Karpas-422 (cell line): Measurements from ENCODE around the gene CHI3L2. TPM values are rescaled to one million over a fixed set of nuclear protein-coding genes. Genes with fewer than 3 reads are reported as not detected.

Experiments
- DNase-seq: peaks from one replicate; pipeline ENCODE4 v3.0.0-alpha.2; 2015
- H2AFZ ChIP-seq: fragments of 200-600 bp; sonication (generic); 2 replicates; pipeline ENCODE4 v1.6.1; 2014; ENCODE audit warnings: antibody characterized with exemption, low read length, mixed read lengths
- H3K27ac ChIP-seq: fragments of 200-600 bp; sonication (generic); 2 replicates; pipeline ENCODE4 v1.5.1; 2014; ENCODE audit warnings: mild to moderate bottlenecking, low read length, moderate library complexity
- H3K27me3 ChIP-seq: fragments of 200-600 bp; sonication (generic); 2 replicates; pipeline ENCODE4 v1.6.1; 2014; ENCODE audit warnings: low read length, mixed read lengths
- H3K36me3 ChIP-seq: fragments of 200-600 bp; sonication (generic); 2 replicates; pipeline ENCODE4 v1.6.1; 2014; ENCODE audit warnings: low read length, mixed read lengths; ENCODE audit not compliant: insufficient read depth
- H3K4me1 ChIP-seq: fragments of 200-600 bp; sonication (generic); 2 replicates; pipeline ENCODE4 v1.6.1; 2014; ENCODE audit warnings: mild to moderate bottlenecking, low read length, mixed read lengths
- H3K4me2 ChIP-seq: fragments of 200-600 bp; sonication (generic); 2 replicates; pipeline ENCODE4 v1.6.1; 2014; ENCODE audit warnings: low read length, low read depth, mild to moderate bottlenecking; ENCODE audit not compliant: poor library complexity, severe bottlenecking
- H3K4me3 ChIP-seq: fragments of 200-600 bp; sonication (generic); 2 replicates; pipeline ENCODE4 v1.5.1; 2014; ENCODE audit warnings: mild to moderate bottlenecking, antibody characterized with exemption, low read length, mixed read lengths
- H3K79me2 ChIP-seq: fragments of 200-600 bp; sonication (generic); 2 replicates; pipeline ENCODE4 v1.6.1; 2014; ENCODE audit warnings: mild to moderate bottlenecking, low read length, mixed read lengths
- H3K9ac ChIP-seq: fragments of 200-600 bp; sonication (generic); 2 replicates; pipeline ENCODE4 v1.6.0; 2014; ENCODE audit warnings: low read length
- H3K9me2 ChIP-seq: fragments of 200-600 bp; sonication (generic), shearing (Covaris generic); replicated peaks from 2 replicates; pipeline ENCODE4 v1.6.0; 2014; ENCODE audit warnings: mild to moderate bottlenecking, low read length, moderate library complexity; ENCODE audit not compliant: insufficient read depth
- H3K9me3 ChIP-seq: fragments of 300-700, 200-600 bp; sonication (generic); 2 replicates; pipeline ENCODE4 v1.6.1; 2014; ENCODE audit warnings: low read length, mixed read lengths
- H4K20me1 ChIP-seq: fragments of 200-600 bp; sonication (generic); 2 replicates; pipeline ENCODE4 v1.6.1; 2014; ENCODE audit warnings: mild to moderate bottlenecking, antibody characterized with exemption, low read length, low read depth; ENCODE audit not compliant: insufficient read depth
- total RNA-seq: library from RNA; depleted of rRNA; stranded (reverse); fragments of >200 nt; shearing (Covaris generic); gene quantifications from 2 replicates; pipeline ENCODE4 v1.2.3, GENCODE V29; 2014; ENCODE audit warnings: low replicate concordance

CHI3L2 gene
- total RNA-seq, 1 experiment from 2014 or later: not detected

DNA sequence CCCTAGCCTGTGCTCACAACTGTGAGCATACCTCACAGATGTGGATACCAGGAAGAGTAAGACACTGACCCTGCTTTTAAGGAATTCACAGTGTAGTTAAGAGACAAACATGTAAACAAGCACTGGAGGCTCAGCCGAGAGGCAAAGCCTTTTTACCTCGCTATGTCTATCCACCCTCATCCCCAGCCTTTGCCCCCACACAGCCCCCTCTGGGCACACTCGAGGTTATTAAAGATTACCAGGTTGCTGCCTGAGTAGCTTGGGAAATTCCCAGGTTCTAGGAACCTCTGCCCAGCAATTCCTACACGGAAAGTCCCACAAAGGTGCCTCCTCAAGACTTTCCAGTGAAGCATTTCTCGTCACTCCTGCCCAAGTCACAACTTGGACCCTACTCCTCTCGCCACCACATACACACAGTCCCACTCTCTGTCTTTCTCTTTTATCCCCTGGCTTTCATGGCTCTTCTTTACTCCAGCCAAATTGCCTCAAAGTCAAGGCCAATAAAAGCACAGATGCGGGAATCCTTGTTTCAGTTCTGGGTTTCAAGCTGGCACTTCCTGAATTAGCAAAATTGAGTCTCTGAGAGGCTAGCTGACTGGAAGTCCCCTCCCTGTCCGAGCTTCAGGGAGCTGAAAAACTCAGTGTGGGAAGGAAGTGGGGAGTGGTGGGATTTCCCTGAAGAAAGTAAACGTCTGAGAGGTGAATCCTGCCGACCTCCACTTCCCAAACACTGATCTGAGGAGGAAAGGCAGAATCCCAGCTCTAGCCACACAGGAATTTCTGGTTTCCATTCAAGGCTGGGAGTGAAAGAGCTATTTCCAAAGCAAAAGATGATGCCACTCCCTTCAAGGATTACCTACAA lies 34.6 kb upstream of the CHI3L2 start:
- Histone ChIP-seq H4K20me1 (no peaks in the 10 kb centered on the region), H2AFZ (no peak overlapping the region), H3K9me2 (no peaks in the 10 kb centered on the region), H3K9ac (no peak overlapping the region), H3K4me2 (no peak overlapping the region), H3K79me2 (no peaks in the 10 kb centered on the region), H3K36me3 (peaks cover 35% of the 10 kb centered on the region), H3K27ac (peak overlapping the region; percentile 42), H3K9me3 (no peaks in the 10 kb centered on the region), H3K4me1 (peaks cover 23% of the 10 kb centered on the region), H3K27me3 (no peaks in the 10 kb centered on the region), H3K4me3 (no peak overlapping the region)
- DNase-seq: no peak

DNA sequence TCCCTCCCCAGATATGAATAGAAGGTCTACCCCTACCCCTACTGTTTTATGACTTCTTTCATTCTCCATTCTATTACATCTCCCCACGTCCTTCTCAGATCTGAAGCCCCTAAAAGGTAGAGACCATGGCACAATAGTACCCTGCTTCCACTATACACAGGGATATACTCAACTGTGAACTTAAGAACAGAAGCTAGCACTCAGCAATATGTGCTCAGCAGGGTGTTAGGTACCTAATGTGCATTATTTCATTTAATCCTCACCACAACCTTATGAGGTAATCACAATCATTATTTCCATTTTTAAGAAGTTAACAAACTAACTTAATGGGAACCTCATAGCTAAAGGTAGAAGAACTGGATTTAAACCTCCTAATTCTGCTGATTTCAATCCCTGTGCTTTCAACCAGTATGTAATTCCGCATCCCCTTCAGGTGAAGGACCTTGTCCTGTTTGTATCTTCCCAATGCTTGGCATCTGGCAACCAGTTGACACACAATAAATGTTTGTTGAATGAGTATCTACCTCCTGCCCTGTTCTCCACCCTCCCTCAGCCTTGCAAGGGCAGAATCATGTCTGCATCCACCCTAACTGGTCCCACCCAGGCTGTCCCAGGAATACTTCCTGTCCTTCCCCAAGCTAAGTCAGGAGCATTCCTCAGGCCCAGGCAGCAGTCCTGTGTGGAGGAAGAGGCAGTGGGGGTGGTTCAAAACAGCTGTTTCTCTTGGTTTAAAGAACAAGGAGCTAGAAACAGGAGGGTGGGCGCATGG lies 33.6 kb upstream of the CHI3L2 start:
- Histone ChIP-seq H3K9ac (no peak overlapping the region), H3K9me3 (no peaks in the 10 kb centered on the region), H2AFZ (no peak overlapping the region), H4K20me1 (no peaks in the 10 kb centered on the region), H3K4me2 (no peak overlapping the region), H3K9me2 (no peaks in the 10 kb centered on the region), H3K79me2 (no peaks in the 10 kb centered on the region), H3K4me3 (no peak overlapping the region), H3K36me3 (peaks cover 29% of the 10 kb centered on the region; the same call in 1 of the 2 replicates), H3K27me3 (no peaks in the 10 kb centered on the region), H3K27ac (peak overlapping the region; percentile 42), H3K4me1 (peaks cover 30% of the 10 kb centered on the region)
- DNase-seq: no peak

DNA sequence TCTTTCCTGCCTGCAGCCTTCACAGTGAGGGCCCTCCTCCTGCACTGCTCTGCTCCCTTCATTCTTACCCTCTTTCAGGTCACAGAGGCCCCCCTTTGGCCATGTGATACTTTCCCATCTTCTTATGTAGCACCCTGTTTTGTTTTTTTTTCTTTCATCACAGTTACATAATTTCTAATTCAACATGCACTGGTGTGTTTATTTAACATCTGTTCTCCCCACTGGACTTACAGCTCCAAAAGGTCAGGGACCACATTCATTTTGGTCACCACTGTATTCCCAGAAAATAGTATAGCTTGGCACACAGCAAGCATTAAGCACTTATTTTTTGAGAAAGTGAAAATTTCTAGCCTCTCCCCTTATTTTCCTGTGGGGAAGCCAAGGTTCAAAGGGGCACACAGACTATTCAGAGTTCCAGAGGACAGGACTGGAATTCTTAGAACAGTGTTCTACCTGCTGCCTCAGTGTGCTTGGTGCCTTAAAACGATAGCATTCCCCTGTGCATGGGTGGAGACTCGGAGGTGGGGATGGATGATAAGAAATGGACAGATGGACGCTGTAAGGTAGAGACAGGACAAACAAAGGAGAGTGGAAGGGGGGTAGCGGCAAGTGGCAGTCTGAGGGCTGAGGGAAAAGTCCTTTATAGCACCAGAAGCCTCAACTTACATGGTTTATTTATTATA lies 32.4 kb upstream of the CHI3L2 start:
- Histone ChIP-seq H3K27ac (no peak overlapping the region), H3K9me2 (no peaks in the 10 kb centered on the region), H2AFZ (no peak overlapping the region), H4K20me1 (no peaks in the 10 kb centered on the region), H3K9ac (no peak overlapping the region), H3K4me2 (no peak overlapping the region), H3K27me3 (no peaks in the 10 kb centered on the region), H3K4me1 (peaks cover 30% of the 10 kb centered on the region), H3K4me3 (no peak overlapping the region), H3K9me3 (no peaks in the 10 kb centered on the region), H3K36me3 (peaks cover 28% of the 10 kb centered on the region; the same call in 1 of the 2 replicates), H3K79me2 (no peaks in the 10 kb centered on the region)
- no peak for DNase-seq

DNA sequence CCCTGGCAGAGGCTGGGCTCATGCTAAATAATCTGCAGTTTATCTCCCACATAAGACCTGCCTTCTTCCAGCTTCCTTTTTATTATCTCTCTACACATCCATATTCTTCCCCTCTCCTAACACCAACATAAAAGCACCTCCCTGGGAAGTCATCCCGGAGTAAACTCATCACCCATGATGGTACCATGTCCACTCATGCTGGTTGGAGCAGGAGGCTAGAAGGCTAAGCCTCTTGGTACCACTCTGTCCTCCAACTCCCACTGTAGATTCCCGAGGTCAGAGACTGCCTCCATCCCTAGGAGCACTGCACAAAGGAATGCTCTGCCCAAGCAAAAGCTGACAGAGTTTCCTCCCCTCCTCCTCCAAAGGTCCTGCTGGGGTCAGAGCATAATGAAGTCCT lies 31.3 kb upstream of the CHI3L2 start:
- no peaks in the 10 kb centered on the region for H4K20me1 ChIP-seq
- H2AFZ ChIP-seq: no peak overlapping the region
- H3K4me1 ChIP-seq: peaks cover 33% of the 10 kb centered on the region
- DNase-seq: no peak
- H3K4me2 ChIP-seq: no peak overlapping the region
- H3K9me2 ChIP-seq: no peaks in the 10 kb centered on the region
- 0 out of 2 replicates have a peak overlapping the region, but pooled peaks have one; percentile 15 for H3K9ac ChIP-seq
- H3K4me3 ChIP-seq: no peak overlapping the region
- H3K9me3 ChIP-seq: no peaks in the 10 kb centered on the region
- peaks cover 10% of the 10 kb centered on the region for H3K79me2 ChIP-seq
- peak overlapping the region; percentile 68 for H3K27ac ChIP-seq
- H3K27me3 ChIP-seq: no peaks in the 10 kb centered on the region
- H3K36me3 ChIP-seq: peaks cover 22% of the 10 kb centered on the region; the same call in 1 of the 2 replicates

DNA sequence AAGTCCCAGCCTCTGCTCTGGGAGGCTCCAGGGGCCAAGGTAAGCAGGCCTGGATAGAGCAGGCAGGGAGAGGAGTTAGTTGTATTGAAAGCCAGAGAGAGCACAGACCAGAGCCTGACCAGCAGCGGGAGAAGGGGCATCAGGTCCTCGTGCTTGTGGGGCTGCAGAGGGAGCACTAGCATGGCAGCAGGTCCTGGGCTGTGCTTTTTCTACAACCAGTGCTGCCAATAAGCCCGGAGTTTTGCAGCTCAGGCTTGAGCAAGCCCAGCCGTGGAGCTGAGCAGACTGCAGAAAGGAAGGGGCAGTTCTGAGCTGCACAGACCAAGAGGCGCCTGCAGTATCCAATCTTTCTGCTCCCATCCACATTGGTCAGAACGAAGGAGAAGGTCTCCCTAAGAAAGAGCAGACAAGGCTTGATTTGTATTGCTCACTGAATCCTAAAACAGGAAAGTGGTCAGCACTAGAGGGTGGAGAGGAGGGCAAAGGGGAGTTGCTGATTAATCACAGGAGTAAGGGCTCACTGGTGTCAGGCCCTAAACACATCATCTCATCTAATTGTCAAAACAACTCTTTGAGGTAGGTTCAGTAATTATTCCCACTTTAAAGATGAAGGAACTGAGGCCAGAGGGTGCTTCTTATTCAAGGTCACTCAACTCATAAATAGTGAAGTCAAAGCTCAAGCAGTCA lies 29.8 kb upstream of the CHI3L2 start:
- peak; percentile 78 for DNase-seq
- no peak overlapping the region for H3K4me3 ChIP-seq
- no peaks in the 10 kb centered on the region for H3K9me3 ChIP-seq
- no peak overlapping the region for H3K4me2 ChIP-seq
- no peaks in the 10 kb centered on the region for H3K9me2 ChIP-seq
- H3K36me3 ChIP-seq: peaks cover 22% of the 10 kb centered on the region; the same call in 1 of the 2 replicates
- H3K27ac ChIP-seq: peak overlapping the region; percentile 68
- H3K27me3 ChIP-seq: no peaks in the 10 kb centered on the region
- H2AFZ ChIP-seq: no peak overlapping the region
- H4K20me1 ChIP-seq: no peaks in the 10 kb centered on the region
- peaks cover 24% of the 10 kb centered on the region for H3K79me2 ChIP-seq
- peaks cover 48% of the 10 kb centered on the region for H3K4me1 ChIP-seq
- H3K9ac ChIP-seq: 0 out of 2 replicates have a peak overlapping the region, but pooled peaks have one; percentile 24

DNA sequence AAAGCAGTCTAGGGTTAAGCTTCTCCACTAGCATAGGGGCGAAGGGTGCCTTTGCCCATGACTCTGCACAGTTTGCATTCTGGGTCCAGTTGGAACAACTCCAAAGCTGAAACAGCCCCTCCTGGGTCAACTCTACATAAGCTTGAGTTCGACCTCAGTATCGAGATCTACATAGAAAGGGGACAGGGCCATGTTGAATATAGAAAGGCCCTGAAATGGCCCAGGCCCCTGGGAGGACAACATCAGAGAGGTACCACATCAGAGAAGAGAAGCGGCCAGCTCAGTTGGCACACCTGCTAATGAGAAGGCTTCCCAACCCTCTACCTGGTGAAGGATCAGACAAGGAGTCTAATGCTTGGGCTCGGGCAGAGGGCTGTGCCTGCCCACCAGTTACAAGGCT lies 28.7 kb upstream of the CHI3L2 start:
- peaks cover 17% of the 10 kb centered on the region; the same call in 1 of the 2 replicates for H3K36me3 ChIP-seq
- DNase-seq: no peak
- H3K4me2 ChIP-seq: no peak overlapping the region
- no peak overlapping the region for H3K9ac ChIP-seq
- no peaks in the 10 kb centered on the region for H4K20me1 ChIP-seq
- peak overlapping the region; percentile 68 for H3K27ac ChIP-seq
- no peaks in the 10 kb centered on the region for H3K9me3 ChIP-seq
- peaks cover 51% of the 10 kb centered on the region for H3K4me1 ChIP-seq
- H3K9me2 ChIP-seq: no peaks in the 10 kb centered on the region
- H3K27me3 ChIP-seq: no peaks in the 10 kb centered on the region
- no peak overlapping the region for H3K4me3 ChIP-seq
- peaks cover 34% of the 10 kb centered on the region for H3K79me2 ChIP-seq
- no peak overlapping the region for H2AFZ ChIP-seq

DNA sequence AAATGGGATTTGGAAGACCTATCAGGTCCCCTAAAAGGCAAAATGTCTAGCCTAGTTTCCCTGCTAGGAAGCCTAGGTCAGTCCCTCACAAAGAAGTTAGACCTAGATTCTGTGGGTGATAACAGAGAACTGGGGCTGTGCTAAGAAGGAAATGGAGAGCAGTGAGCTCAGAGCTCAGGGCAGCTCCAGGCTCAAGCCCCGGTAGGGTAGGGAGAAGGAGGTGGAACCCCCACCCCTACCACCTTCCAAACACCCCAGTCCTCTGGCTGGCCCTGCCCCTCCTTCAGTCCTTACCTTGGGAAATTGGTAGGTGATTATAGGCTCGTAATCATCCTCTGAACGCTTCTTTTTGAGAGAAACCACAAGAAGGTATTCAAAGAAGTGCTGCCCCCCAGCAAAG lies 28.2 kb upstream of the CHI3L2 start:
- DNase-seq: no peak
- Histone ChIP-seq H3K9me2 (no peaks in the 10 kb centered on the region), H3K36me3 (peaks cover 16% of the 10 kb centered on the region; the same call in 1 of the 2 replicates), H2AFZ (no peak overlapping the region), H3K4me1 (peaks cover 55% of the 10 kb centered on the region), H4K20me1 (no peaks in the 10 kb centered on the region), H3K27me3 (no peaks in the 10 kb centered on the region), H3K79me2 (peaks cover 34% of the 10 kb centered on the region), H3K4me3 (no peak overlapping the region), H3K9me3 (no peaks in the 10 kb centered on the region), H3K4me2 (no peak overlapping the region), H3K9ac (no peak overlapping the region), H3K27ac (peak overlapping the region; percentile 68)
